Measurements from ENCODE around the gene CRYBG2. TPM values are rescaled to one million over a fixed set of nuclear protein-coding genes. Genes with fewer than 3 reads are reported as not detected.
"Not testable (repeated sequence)": the region's sequence is repeated elsewhere in the genome, so short reads cannot be mapped to it uniquely, and the experiment has no call there.

Gene CRYBG2
- total RNA-seq, 1 donor from 2014 or later = 0.51 TPM

DNA sequence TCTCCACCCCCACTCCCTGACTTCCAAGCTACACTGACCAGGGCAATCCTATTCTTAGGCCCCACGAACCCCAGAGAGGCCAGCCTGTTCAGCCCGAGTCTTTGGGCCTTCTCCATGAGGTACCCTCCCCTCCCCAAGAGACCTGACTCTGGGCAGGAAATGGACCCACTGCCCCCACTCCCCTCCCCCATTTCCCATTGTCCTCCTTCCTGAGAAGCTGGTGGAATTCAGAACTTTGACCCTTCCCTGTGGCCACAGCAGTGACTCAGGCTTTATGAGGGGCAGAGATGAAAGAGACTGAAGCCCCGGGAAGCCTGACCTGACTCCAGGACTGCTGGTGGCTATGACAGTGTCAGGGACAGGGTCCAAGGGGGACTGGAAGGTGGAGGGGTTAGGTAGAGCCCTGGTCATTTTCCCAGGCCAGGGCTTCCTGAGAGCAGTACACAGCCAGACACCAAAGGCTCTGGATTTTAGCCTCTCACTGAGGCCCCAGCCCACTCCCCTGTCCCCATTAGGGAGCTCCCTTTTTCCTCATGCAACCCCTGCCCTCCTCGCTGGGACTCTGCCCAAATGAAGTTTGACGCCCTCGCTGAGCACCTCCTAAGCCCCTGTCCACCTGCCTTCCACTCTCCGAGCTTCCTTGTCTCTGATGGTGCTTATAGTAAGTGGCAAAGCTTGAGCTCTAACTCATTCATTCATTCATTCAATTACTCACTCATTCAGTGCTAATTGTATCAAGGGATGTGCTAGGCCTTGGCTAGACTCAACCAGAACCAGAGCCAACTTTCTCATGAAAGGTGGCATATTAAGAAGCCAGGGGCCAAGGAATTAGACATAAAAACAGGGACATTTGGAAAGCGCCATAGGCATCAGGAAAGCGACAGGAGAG is 3.0 kb downstream of the CRYBG2 start:
- DNase-seq (ENCODE audit: low read depth in 2 of 2) = peak; percentile 81 to 82

DNA sequence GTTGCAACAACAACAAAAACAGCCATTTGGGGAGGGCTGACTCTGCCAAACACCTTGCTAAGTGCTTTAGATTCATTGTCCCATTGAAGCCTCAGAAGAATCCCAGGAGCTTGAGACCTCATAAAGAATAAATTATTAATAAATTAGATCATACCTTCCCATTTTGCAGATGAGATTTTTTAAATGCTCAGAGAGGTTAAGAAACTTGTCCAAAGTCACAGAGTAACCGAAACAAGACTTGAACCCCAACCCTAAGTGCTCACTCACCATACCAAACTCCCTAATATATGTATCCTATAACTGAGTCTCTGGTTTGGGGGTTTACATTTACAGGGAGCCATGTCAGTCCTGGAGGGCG is 3.6 kb downstream of the CRYBG2 start:
- DNase-seq (ENCODE audit: low read depth in 2 of 2) = no peak

DNA sequence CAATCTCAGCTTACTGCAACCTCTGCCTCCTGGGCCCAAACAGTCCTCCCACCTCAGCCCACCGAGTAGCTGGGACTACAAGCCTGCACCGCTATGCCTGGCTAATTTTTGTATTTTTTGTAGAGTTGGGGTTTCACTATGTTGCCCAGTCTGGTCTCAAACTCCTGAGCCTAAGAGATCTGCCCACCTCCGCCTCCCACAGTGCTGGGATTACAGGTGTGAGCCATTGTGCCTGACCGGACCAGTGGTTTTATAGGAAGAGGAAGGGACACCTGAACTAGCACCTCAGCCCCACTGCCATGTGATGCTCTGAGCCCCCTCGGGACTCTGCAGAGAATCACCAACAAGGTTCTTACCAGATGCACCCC is 4.1 kb downstream of the CRYBG2 start:
- no peak for DNase-seq (ENCODE audit: low read depth in 2 of 2)

DNA sequence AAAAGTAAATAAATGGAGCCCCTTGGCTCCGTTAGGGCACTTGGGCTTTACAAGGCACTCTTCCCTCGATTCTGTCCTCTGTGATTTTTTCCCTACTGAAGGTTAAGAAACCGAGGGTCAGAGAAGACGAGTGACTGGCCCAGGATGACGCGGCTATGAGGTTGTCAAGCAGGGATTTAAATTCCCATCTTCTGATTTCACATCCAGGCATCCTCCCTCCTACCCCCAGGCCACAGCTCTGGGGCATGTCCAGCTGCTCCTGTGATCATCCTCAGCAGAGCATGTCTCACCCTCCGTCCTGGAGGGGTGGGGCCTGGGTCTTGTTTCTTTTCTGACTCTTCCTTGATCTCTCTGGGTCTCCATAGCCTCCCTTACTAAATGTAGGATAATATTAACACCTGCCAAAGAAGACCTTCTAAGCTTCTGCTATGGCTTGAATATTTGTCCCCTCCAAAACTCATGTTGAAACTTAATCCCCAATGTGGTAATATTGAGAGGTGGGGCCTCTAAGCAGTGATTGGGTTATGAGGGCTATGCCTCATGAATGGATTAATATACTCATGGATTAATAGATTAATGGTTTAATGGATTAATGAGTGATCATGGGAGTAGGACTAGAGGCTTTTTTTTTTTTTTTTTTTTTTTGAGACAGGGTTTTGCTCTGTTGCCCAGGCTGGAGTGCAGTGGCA is 4.6 kb downstream of the CRYBG2 start:
- DNase-seq (ENCODE audit: low read depth in 2 of 2) = no peak

DNA sequence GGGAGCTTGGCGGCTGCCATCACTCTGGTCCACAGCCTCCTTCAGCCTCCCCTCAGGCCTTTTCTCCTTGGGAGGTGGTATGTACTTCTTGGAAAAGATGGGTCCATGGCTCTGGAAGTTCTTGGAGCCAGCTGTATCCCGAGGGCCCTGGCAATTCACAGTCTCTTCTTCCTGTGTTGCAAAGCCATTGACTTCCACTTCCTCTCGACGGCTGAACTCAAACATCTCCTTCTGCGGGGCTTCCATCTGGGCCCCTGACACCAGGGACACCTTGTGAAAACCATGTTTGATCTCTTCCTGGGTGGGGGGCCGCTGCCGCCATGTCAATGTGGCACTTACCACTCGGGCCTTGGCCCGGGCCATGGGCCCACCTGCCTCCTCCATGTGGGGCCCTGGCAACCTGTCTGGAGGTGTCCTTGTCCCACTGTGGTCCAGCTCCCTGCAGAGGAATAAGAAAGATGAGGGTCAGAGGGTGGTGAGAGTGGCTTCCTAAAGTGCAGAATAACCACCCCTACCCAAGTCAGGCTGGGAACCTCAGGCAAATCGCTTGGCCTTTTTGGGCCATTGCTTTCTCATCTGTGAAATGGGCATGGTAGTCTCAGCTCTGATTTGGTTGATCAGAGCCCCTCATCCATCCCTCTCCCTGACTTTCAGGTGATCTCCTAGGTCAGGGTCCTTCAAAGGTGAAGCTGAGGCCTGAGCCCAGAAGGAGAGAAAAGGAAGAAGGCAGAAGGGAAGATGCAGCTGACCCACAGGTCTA is 7.5 kb downstream of the CRYBG2 start:
- no peak for DNase-seq (ENCODE audit: low read depth in 2 of 2)

DNA sequence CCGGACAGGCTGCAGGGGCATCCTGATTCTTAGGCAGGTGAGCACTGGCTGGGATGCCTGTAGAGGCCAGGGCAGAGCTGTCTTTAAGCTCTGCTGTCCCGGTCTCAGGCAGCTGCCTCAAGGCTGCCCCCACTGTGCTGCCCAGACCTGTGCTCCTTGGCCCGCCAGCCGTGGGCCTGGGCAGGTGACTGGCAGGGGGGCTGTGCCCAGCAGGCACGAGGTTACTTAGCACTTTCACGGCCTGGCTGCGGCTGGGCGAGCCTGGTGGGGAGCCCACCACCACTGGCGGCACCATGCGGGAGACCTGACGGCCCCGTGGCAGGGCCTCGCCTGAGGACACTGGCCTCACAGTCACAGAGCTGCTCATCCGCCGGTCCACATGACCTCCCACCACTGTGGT is 8.2 kb downstream of the CRYBG2 start:
- DNase-seq (ENCODE audit: low read depth in 2 of 2) = no peak

DNA sequence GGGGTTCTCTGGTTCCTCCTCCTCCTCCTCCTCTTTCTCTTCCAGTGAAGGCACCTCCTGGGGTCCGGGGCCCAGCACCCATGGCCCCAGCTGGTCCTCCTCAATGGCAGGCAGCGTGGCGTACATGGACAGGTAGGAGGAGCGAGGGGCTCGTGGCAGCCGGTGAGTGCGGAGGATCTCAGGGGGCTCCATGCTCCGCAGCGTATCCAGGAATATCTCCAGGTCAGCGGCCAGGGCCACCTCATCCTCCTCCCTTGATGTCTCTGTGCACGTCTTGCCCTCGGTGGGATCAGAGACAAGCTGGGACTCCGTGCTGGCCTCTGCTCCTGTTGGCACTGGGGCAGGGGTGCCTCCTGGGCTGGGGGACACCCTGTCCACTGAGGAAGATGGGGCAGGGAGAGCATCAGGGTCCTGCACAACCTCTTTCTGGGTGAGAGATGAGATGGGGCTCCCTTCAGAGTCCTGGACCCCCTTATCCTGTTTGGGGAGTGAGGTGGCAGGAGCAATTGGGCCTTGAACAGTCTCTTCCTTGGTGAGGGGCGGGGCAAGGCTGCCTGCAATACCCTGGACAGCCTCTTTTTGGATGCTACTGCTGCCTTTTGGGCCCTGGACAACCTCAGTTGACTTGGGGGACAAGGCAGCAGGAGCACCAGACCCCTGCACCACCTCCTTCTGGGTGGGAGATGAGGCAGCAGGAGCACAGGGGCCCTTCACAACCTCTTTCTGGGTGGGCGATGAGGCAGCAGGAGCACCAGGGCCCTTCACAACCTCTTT is 9.6 kb downstream of the CRYBG2 start:
- DNase-seq (ENCODE audit: low read depth in 2 of 2) = no peak

DNA sequence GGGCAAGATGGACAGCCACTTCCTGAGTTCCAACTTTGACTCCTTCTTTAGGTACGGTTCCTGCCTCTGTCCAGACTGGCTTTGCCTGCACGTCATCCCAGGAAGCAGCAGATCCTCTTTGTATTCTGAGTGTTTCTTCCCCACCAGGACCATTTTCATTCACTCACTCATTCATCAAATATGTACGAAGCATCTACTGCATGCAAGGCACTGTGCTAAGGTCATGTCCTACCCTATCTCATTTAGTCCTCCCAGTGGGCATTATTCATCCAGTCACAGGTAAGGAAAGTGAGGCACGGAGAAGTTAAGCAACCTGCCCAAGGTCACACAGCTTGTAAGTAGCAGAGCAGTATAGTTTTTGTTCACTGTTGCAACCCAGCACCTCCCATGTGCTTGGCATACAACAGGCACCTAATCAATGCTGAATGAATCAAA is 13.9 kb downstream of the CRYBG2 start:
- no peak for DNase-seq (ENCODE audit: low read depth in 2 of 2)

DNA sequence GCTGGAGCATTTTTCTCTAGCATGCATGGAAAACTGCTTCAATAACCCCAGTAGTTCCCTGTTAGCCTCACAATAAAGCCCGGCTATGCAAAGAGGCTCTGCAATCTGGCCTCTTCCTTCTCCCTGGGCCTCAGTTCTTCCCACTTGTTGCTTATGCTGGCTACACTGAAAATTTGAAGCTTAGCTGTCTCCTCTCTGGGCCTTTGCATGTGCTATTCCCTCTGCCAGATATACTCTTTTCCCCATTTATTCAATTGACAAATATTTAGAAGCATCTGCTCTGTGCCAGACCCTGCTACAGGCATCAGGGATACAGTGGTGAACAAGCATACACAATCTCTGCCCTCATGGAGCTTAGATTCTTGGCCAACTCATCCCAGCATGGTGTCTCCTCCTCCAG is 15.3 kb downstream of the CRYBG2 start:
- DNase-seq (ENCODE audit: low read depth in 2 of 2) = no peak

DNA sequence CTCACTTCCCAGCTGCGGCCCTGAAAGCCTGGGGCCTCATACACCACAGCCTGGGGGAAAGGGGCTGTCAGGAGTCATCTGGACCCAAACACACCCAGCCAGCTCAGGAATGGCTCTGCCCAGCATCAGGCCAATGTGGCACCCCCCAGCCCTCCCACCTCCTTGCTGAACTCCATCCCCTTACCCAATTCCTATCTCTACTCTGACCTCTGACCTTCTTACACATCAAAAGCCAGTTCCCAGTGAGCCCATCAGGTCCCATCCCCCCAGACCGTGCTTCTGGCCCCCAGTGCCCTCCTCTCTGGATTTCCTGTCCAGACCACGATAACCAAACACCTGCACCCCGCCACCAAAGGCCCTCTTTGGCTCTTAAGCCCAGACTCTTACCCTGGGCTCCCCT is 16.3 kb downstream of the CRYBG2 start:
- DNase-seq (ENCODE audit: low read depth in 2 of 2) = no peak

DNA sequence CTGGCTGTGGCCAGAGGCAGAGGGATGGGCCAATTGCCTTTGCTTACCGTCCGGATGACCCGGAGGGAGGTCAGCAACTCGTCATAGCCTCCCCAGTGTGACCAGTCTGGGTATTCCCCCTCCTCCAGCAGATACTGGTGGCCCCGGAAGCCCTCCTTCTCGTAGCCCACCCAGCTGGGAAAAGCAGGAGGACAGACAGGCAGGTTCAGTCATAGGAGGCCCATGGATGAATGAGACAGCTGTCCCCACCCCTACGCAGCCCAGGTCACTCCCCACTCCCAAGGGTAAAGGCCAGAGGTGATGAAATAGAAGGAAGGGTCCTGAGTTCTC is 16.8 kb downstream of the CRYBG2 start:
- no peak for DNase-seq (ENCODE audit: low read depth in 2 of 2)

DNA sequence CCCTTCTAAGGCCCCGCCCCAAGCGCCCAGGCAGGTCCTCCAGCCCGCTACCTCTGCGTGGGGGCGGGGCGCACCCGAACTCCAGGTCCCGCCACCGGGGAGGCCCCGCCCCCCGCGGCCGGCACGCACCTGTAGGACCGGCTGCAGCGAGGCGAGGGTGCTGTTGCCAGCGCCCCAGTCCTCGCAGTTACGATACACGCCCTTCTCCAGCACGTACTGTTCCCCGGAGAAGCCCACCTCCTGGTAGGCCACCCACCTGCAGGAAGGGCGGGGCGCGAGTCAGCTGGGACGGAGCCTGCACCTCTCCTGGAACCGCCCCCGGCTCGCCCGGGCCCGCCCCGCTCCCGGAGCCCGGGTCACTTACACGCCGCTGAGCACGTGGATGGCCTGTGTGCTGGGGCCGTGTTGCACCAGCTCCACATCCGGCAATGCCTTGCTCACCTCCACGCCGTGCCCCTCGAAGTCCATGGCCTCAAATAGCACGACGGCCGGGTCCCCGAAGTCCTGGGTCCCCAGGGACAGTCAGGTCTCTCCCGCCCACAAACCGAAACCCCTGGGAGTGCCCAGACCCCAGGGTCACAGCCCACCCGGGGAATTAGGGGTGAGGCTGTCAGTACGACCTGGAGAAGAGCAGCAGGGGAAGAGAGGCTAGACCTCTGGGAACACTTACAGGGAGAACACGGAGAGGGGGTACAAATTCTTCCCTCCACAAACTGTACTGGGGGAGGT is 17.3 kb downstream of the CRYBG2 start:
- peak in 1 of 2 donors; percentile 26 for DNase-seq (ENCODE audit: low read depth in 2 of 2)

DNA sequence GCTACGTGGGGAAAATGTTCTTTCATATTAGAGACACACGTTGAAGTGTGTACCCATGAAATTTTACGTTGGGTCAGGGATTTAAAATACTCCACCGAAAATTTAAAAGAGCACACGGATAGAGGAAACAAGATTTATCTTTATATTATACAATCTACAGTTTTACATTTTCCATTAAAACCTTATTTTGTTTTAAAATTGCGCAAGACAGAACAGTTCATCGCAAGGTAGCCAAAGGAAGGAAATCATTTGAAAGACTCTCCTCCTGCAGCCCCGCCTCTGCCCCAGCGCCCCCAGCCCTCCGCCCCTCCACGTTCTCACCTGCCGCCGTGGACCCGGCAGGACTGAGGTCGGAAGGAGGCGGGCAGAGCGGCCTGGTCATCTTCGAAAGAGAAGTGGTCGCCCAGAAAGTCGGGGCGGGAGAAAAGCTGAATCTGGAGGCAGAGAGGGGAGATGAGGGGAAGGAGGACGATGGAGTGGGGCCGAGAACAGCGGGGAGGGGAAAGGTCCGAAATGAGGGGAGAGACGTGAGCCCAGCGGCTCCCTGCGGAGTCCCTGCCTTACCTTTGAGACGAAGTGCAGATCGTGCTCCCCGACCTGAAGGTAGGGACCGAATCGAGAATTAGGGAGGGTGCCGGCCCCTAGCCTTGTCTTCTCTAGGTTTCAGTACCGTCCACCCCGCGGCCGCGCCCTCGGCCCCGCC is 18.0 kb downstream of the CRYBG2 start:
- no peak for DNase-seq (ENCODE audit: low read depth in 2 of 2)

DNA sequence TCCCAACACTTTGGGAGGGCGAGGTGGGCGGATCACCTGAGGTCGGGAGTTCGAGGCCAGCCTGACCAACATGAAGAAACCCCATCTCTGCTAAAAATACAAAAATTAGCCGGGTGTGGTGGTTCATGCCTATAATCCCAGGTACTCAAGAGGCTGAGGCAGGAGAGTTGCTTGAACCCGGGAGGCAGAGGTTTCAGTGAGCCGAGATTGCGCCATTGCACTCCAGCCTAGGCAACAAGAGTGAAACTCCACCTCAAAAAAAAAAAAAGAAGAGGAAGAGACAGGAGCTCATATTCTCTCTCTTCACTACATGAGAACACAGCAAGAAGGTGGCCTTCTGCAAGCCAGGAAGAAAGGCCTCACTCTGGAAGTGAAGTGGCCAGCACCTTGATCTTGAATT is 20.6 kb downstream of the CRYBG2 start:
- not testable (repeated sequence) for DNase-seq (ENCODE audit: low read depth in 2 of 2)

DNA sequence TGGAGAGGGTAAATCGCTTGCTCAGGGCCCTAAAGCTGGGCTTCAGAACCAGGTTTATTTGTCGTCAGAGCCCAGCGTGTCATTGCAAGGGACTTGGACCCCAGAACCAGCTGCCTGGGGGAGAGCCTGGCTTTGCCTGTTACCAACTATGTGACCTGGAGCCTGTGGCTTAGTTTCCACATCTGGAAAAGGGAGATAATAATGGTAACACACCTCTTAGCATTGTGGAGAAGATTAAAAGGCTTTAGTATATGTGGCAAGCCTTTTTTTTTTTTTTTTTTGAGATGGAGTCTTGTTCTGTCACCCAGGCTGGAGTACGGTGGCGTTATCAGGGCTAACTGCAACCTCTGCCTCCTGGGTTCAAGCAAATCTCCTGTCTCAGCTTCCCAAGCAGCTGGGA is 23.7 kb downstream of the CRYBG2 start:
- no peak for DNase-seq (ENCODE audit: low read depth in 2 of 2)

DNA sequence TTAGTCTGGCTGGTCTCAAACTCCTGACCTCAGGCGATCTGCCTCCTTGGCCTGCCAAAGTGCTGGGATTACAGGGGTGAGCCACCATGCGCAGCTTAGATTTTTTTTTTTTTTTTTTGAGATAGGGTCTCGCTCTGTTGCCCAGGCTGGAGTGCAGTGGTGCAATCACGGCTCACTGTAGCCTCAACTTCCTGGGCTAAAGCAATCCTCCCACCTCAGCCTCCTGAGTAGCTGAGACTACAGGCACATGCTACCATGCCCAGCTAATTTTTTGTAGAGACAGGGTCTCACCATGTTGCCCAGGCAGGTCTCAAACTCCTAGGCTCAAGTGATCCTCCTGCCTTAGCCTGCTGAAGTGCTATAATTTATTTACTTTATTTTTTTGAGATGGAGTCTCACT is 24.6 kb downstream of the CRYBG2 start:
- DNase-seq (ENCODE audit: low read depth in 2 of 2) = not testable (repeated sequence)

DNA sequence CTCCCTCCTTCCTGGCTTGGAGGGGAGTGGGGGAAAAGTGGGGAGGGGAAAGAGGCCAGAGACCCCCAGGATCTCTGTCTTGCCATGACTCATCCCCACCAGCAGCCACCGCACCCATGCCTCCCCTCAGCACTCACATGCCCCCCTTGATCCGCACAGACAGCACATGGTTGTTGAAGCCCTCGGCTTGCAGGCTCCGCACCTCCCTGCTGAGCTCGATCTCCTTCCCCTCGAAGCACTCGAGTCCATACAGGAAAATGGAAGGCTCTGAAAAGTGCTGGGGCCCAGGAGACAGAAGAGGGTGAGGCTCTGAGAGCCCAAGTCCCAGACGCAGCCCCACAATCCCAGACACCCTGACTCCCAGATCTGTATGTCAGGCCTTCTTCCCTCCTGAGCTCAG is 25.3 kb downstream of the CRYBG2 start:
- no peak for DNase-seq (ENCODE audit: low read depth in 2 of 2)

DNA sequence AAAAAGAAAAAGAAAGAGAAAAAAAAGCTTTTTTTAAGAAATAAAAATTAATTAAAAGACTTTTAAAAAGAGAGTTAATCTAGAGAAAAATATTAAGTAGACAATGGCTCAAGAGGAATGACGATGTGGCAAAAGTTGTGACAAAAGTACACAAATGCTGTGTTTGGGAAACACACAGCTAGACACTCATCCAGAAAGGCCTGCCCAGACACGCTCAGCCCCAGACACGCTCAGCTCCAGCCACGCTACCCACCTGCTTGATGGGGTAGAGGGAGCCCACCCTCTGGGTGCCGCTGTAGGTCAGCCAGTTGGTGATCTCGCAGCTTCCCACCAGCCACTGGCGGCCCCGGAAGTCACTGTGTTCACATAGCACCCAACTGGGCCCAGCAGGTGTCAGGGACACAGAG is 26.0 kb downstream of the CRYBG2 start:
- DNase-seq (ENCODE audit: low read depth in 2 of 2) = no peak

DNA sequence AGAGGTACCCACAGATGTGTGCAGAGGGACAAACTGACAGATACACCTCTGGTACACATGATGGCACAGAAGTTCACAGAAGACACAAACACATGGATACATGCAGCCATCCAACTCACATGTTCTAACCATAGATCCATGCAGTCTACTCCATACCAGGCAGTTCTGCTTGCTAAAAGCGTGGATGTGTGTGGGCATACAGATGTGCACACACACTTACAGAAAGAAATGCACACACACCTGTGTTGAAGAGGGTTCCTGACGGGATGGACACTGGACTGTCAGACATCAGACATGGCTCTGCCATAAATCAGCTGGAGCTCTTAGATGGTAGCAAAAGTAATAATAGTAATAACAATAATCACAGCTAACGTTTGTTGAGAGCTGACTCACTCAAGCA is 29.4 kb downstream of the CRYBG2 start:
- DNase-seq (ENCODE audit: low read depth in 2 of 2) = no peak

DNA sequence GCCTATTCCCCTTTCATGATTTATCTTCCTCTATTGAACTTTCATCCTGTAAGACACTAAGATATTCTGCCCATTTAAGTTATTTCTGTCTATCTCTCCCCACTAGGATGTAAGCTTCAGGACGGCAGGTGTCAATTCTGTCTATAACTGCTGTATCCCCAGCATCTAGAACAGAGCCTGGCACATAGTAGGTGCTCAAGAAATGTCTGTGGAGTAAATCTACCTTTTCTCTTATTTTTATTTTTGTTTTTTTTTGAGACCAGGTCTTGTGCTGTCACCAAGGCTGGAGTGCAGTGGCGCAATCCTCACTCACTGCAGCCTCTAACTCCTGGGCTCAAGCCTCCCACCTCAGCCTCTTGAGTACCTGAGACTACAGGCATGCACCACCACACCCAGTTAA is 30.5 kb downstream of the CRYBG2 start:
- DNase-seq (ENCODE audit: low read depth in 2 of 2) = no peak

DNA sequence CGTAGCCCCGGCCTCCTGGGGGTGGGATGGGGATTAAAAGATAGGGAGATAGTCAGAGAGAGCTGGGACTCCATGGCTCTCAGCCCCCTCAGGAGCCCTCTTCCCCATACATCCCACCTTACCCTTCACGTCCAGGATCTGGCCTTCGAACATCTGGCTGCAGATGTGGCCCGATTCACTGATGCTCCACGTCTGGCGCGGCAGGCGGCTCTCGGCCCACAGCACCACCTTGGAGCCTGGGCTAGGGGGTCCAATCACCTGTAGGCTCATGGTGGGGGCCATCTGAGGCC is 31.9 kb downstream of the CRYBG2 start:
- DNase-seq (ENCODE audit: low read depth in 2 of 2) = no peak
